ENCODE measurements around the gene ANKRD10.

Gene ANKRD10

DNA sequence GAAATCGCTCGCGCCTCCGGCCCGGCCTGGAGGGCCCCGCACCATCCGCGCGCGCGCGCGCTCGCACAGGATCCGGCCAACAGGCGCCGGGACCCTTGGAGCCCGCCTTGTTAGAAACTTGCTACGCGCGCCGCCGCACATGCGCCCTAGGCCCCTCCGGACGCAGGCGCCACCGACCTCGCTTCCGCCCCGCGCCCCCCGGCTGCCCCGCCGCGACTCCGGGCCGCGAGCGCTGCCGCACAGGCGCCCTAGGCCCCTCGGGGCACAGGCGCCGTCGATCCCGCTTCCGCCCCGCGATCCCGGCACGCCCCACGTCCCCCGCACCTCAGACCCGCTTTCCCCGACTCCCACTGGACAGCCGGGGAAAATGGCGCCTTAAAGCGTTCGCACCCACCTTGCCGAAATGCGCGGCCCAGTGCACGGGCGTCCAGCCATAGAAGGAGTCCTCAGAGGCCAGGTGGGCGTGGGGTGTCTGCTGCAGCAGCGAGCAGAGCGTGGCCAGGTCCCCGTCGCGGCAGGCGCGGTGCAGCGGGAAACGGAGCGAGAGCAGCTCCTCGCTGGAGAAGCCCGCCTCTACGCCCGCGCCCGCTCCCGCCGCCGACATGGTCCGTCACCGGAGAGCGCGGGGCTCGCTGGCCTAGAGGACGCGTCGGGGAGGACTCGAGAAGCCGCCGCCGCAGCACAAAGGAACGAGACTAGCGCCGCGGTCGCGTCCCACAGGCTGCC, 375 bp downstream of the ANKRD10 start:
- peak; percentile 55 to 67 for DNase-seq

GRCh38 chr13:110914081-110914330, 863 bp downstream of the ANKRD10 start:
- peak; percentile 45 to 51 for DNase-seq

- peak; percentile 24 to 29 for DNase-seq
Observed at GRCh38 chr13:110913322-110914080, 1.4 kb downstream of the ANKRD10 start.

- peak; percentile 34 to 63 for DNase-seq
Observed at GRCh38 chr13:110912651-110913051, 2.2 kb downstream of the ANKRD10 start.

DNA sequence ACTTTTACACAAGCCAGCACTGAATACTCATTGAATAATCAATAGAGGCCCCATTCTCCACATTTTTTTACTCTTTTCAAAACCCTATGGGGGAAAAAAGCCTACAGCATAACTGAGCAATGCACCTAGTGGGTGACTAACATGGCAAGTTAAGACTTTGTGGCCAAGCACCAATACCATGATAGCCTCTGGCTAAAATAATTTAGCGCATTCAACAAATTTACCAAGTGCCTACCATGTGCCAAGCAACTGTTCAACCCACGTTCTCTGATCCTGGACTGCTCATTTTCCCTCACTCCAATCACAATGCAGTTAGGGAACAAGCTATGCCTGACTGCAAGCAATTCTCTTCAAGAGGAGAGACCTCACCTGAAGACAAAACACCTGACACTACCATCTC, 3.0 kb downstream of the ANKRD10 start:
- DNase-seq, result no peak

- no peak for DNase-seq
Observed at GRCh38 chr13:110910013-110910890, 4.6 kb downstream of the ANKRD10 start.

DNA sequence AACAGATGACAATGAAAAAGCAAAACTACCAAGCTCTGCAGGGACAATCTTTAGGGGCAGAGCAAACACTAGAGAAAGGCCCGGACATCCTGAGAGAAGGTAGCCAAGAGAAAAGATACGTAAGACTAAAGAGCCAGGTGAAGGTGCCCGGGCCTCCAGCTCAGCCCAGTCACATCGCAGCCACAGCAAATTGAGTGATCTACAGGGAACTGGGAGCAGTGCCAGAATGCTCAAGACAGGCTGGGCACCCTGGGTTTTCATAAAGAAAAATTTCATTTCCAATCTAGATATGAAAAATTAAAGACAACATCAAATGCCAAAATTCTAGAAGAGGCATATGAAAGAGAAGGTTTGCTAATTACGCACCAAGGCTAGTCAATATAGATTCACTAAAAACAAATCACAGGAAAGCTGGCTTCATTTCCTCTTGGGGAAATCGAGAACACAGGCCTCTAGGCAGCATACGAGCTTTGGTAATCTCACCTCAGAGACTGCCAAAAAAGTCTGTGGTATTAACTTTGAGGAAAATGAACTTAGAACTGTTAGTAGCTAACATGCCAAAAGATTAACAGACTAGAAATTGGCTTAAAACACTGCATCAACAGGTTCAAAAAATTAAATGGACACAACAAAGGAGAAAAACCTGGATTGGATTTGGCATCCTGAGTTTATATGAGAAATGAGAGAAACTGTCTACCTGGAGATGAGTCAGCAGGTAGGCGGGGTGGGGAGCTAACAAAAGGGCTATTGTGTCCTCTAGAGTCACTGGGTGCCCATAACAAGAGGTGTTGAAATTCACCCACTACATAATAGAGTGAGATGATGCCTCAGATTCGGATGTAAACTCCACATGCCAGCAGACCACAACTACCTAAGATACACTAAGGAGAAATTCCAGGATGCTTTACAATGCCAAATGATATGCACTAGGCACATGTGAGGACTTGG, 6.6 kb downstream of the ANKRD10 start:
- no peak for DNase-seq

DNA sequence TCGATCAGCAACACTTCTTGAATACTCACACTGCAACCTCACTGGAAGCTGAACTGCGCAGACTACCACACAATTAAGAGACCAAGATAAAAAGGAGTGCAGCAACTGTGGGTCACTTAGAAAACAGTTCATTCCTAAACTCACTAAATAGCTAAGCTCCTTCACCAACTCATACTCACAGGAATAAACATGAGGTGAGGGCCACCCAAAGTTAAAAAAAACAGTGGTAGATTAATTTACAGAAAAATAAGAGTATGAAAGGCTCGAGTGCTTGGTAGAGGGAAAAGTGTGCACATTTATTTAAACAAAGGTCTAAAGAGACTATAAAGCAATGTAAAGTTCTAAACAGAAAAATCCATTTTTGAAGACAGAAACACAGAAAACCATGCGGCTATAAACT, 7.6 kb downstream of the ANKRD10 start:
- no peak for DNase-seq

GRCh38 chr13:110904748-110905147, 10.1 kb downstream of the ANKRD10 start:
- DNase-seq, result no peak

- no peak for DNase-seq
Observed at GRCh38 chr13:110902370-110902769, 12.5 kb downstream of the ANKRD10 start.

- DNase-seq, result no peak
Observed at GRCh38 chr13:110897521-110897920, 17.3 kb downstream of the ANKRD10 start.

DNA sequence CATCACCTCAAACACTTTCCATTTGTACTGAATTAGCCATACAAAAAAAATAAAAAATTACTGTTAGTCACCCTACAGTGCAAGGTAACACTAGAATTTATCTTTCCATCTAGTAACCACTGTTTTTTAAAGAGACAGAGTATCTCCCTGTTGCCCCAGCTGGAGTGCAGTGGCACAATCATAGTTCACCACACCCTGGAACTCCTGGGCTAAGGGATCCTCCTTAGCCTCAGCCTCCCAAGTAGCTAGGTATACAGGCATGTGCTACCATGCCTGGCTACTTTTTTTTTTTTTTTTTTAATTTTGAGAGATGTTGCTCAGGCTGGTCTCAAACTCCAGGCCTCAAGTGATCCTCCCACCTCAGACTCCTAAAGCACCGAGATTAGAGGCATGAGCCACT, 17.9 kb downstream of the ANKRD10 start:
- no peak for DNase-seq

- no peak for DNase-seq
Observed at GRCh38 chr13:110894086-110894485, 20.8 kb downstream of the ANKRD10 start.

DNA sequence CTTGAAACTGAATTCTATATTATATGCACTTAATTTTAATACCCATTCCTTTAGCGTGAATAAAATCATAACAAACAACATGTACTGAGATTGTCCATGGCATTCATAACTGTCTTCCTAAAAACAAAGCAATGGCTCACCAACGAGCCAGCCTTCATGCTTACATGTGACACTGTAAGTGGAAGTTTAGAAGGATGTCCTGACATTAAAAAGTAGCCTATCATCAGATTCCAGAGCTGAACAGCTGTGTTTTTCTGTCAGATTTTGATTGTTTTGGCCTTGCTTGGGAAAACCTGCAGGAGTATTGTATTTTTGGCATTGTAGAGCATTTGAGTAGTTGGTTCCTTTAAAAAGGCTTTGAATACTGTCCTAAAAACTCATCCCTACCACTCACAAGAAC, 21.3 kb downstream of the ANKRD10 start:
- DNase-seq, result no peak

GRCh38 chr13:110890279-110891165, 24.3 kb downstream of the ANKRD10 start:
- DNase-seq, result peak; percentile 10 to 12

- no peak for DNase-seq
Observed at GRCh38 chr13:110888390-110888789, 26.5 kb downstream of the ANKRD10 start.

DNA sequence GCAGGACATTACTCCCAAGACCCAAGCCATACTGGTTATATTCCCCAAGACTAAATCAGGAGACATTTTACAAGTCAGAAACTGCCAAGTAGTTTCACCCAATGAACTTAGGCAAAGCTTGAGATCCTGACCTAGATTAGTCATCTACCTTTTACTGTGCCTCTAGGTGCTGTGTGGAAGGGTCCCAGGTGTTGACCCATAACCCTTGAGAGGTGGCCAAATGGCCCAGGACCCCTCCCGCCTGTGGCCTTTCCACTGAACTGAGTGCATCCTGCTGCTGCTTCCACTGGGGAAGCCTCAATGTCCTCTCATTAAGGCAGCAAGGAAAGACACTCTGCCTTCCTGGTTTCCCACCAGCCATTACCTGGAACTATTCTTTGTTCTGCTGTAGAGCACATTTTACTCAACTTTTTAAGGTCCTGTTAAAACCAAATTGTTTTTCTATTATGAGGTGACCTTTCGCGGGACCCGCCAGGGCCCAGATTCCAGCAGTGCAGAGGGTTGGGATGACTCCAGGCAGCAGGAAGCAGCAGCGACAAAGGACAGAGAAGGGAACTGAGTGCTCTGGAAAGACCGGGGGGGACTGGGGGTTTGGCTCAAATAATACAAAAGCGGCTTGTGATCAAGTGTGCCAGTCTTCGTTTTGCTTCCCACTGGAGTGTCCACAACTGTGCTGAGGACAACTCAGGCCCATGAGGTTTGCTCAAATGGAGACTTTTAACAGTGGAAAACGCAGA, 27.1 kb downstream of the ANKRD10 start:
- no peak for DNase-seq

DNA sequence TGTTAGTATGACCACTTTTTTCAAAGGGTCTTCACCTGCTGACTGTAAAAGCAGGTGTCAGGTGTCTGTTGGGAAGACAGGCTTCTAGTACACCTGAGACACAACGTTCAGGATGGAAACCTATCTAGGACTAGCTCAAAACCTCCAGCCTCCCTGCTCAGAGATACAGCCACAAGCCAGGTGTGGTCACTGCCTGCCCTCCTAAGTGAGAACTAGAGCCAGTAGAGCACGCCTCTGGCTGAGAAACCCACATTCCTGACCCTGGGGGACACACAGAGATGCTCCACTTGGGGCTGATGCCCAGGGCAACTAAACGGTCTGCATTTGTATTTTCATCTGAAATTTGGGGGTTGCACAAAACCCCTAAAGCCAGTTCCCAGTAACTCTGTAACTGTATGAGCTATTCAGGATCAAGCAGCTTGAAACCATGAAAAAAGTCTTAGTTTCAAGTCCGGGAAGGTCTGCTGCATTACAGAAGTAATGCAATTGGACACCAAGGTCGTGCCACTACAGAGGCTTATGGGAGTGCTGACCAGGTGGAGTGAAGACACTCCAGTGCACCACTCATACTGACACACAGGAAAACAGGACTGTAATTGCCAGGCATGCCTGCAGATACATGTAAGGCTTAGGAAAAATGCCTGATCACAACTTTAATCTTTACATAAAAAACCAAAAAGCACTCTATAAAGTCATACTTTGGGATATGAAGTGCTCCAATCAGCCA, 27.8 kb downstream of the ANKRD10 start:
- no peak for DNase-seq

DNA sequence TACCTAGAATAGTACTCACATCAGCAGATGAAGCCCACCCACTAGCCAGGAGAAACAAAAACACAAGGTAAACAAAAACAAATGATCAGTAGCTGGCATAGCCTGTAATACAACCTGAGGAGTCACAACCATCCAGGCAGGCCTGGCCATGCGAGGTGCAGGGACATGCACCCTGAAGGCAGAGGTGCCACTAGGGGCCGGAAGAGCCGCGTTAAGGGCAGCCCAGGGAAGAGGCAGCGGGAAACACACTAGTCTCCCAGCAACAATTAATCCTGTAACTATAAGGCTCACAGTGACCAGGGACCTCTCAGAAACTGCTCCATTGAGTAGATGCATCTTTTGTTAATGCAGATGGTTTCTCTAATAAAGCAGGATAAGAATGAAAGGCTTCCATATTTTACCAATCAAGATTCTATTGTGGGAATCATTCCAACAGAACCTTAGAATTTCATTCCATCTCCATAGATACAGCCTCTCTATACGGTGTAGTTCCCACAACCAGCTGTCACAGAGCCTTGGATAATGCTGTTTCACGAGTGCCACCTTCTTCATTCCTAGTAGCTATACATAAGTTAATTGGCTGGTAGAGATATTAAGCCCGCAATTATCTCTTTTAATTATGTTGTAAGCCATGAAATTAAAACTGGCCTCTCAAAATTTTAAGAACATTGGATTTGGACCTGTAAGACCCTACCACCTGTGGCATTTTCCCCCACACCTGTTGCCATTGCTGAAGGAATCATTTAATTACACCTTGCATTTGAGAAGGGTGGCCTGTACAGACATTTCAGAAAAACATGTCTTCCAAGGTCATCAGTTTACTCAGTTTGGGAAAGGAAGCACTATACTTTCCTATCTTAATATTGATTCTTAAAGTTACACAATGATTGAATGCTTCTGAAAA, 28.7 kb downstream of the ANKRD10 start:
- no peak for DNase-seq
